AG04449 (cell line): ENCODE results near the gene OCIAD1.
A peak's percentile ranks its signal among the peaks of the same experiment; 100 is the strongest.

Experiments
- CTCF ChIA-PET: fragments of 350-600 bp; formaldehyde crosslinking; extraction: SDS; loops from one replicate; lab custom pipeline; 2021; ENCODE audit warnings: antibody characterized with exemption; lab: Yijun Ruan, JAX
- POLR2A ChIA-PET: fragments of 400-600, 350-600 bp; formaldehyde crosslinking; extraction: SDS; loops from one replicate; lab custom pipeline; 2020; ENCODE audit warnings: antibody characterized with exemption, inconsistent platforms; lab: Yijun Ruan, JAX
- DNase-seq: peaks from one replicate; pipeline ENCODE4 v3.0.0-alpha.2; 2010; ENCODE audit warnings: low read depth, low spot score
- H3K4me3 ChIP-seq: 2 replicates; pipeline ENCODE4 v1.5.1; 2011; ENCODE audit warnings: low read depth, mild to moderate bottlenecking, control low read depth, low read length
- CTCF ChIP-seq: IDR thresholded peaks from one replicate; pipeline ENCODE4 v1.5.1; 2011; ENCODE audit warnings: mild to moderate bottlenecking, moderate library complexity, low read length, control low read depth, inconsistent platforms; ENCODE audit not compliant: insufficient read depth; ENCODE audit errors: missing control alignments

The OCIAD1 gene

GRCh38 chr4:48904541-48905142, 73.8 kb downstream of the OCIAD1 start:
- no peak for DNase-seq
- TF ChIP-seq CTCF, result no peak
- H3K4me3 ChIP-seq, result no peak overlapping the region
- POLR2A ChIA-PET, result interaction anchor here (0.7 kb wide), 1 partner anchor 9 kb away, joined by 3 read pairs; no protein-coding TSS in a partner anchor
- CTCF ChIA-PET, result no interaction called here

- no peak for DNase-seq
- ChIA-PET CTCF (interaction anchor here (0.9 kb wide), 1 partner anchor 56 kb away, joined by 3 read pairs; no protein-coding TSS in a partner anchor), POLR2A (interaction anchor here (0.7 kb wide), 1 partner anchor 8 kb away, joined by 3 read pairs; no protein-coding TSS in a partner anchor)
- TF ChIP-seq CTCF, result peak; percentile 15
- peak overlapping the region; percentile 58 for H3K4me3 ChIP-seq
Observed at GRCh38 chr4:48905363-48906015, 74.6 kb downstream of the OCIAD1 start.

GRCh38 chr4:48906206-48907173, 75.6 kb downstream of the OCIAD1 start, which contains the start of gene OCIAD2:
Gene OCIAD2, minus strand, starts transcription at chr4:48906774. Its CDS starts 2,225 bp downstream, at chr4:48904549.
- peak within 1 kb of the TSS; percentile 58 for H3K4me3 ChIP-seq
- TF ChIP-seq CTCF, result no peak
- CTCF ChIA-PET, result interaction anchor here (0.6 to 0.9 kb wide), 3 partner anchors 18 to 57 kb away, joined by 3 read pairs; no protein-coding TSS in a partner anchor
- POLR2A ChIA-PET, result no interaction called here
- no peak for DNase-seq

GRCh38 chr4:48907706-48908477, 77.0 kb downstream of the OCIAD1 start:
- POLR2A ChIA-PET, result no interaction called here
- no peak for DNase-seq
- CTCF ChIA-PET, result interaction anchor here (1.6 kb wide), 1 partner anchor 330 kb away, joined by 4 read pairs; no protein-coding TSS in a partner anchor
- no peak overlapping the region for H3K4me3 ChIP-seq
- TF ChIP-seq CTCF, result no peak

- ChIA-PET CTCF (interaction anchor here (1.6 kb wide), 1 partner anchor 330 kb away, joined by 4 read pairs; no protein-coding TSS in a partner anchor), POLR2A (no interaction called here)
- no peak overlapping the region for H3K4me3 ChIP-seq
- DNase-seq, result no peak
- TF ChIP-seq CTCF, result no peak
Observed at GRCh38 chr4:48908687-48909086, 77.8 kb downstream of the OCIAD1 start.
